Endothelial cell of umbilical vein (primary cell): ENCODE results near the gene METTL26. TPM values are rescaled to one million over a fixed set of nuclear protein-coding genes. Genes with fewer than 3 reads are reported as not detected.

ENCODE experiments used
- BruUV-seq: library from RNA; stranded (reverse); fragments of 400-500 nt; replicated peaks from 2 replicates; lab custom pipeline; 2021; lab: Mats Ljungman, UMichigan
- CTCF ChIA-PET: fragments of 300-600, 350-600 bp; sonication (Branson Sonifier 250); formaldehyde crosslinking; loops from one replicate; lab custom pipeline; 2021; ENCODE audit warnings: antibody characterized with exemption, inconsistent platforms; lab: Charles Lee
- POLR2A ChIA-PET: fragments of 300-600, 350-600 bp; sonication (Branson Sonifier 250); formaldehyde crosslinking; loops from one replicate; lab custom pipeline; 2021; ENCODE audit warnings: antibody characterized with exemption, inconsistent platforms; lab: Charles Lee
- DNase-seq: peaks from one replicate; pipeline ENCODE4 v3.0.0-alpha.2; 2011; ENCODE audit warnings: low read depth, low spot score
- FAIRE-seq: peaks from 2 replicates; lab custom pipeline; 2011; peaks lifted over from hg19 to GRCh38; lab: Jason Lieb, UNC
- H2AFZ ChIP-seq: 2 replicates; pipeline ENCODE4 v1.6.0; 2012; ENCODE audit warnings: low read depth, low read length, control low read depth, inconsistent platforms
- H3K27ac ChIP-seq: 2 replicates; pipeline ENCODE4 v1.5.1; 2011; ENCODE audit warnings: low read depth, mild to moderate bottlenecking, control low read depth, low read length, moderate library complexity; ENCODE audit not compliant: insufficient read depth
- H3K27me3 ChIP-seq, 2 experiments: 2 replicates each; pipeline versions ENCODE4 v1.6.0 to v1.6.1; 2011; ENCODE audit warnings: low read length in 2 of 2, mixed read lengths in 1 of 2; ENCODE audit not compliant: control insufficient read depth in 2 of 2, insufficient read depth in 2 of 2
- H3K36me3 ChIP-seq, 2 experiments: 2 replicates in 1 of 2; 3 replicates in 1 of 2; pipeline ENCODE4 v1.5.1; 2011; ENCODE audit warnings: low read length in 2 of 2, mild to moderate bottlenecking in 1 of 2, moderate library complexity in 1 of 2; ENCODE audit not compliant: control insufficient read depth in 2 of 2, insufficient read depth in 2 of 2; ENCODE audit errors: extremely low read depth in 1 of 2
- H3K4me1 ChIP-seq: 3 replicates; pipeline ENCODE4 v1.5.1; 2011; ENCODE audit warnings: mild to moderate bottlenecking, low read length; ENCODE audit not compliant: control insufficient read depth, insufficient read depth; ENCODE audit errors: extremely low read depth
- H3K4me2 ChIP-seq: 2 replicates; pipeline ENCODE4 v1.6.1; 2011; ENCODE audit warnings: low read length, control low read depth, mixed read lengths; ENCODE audit not compliant: insufficient read depth
- H3K4me3 ChIP-seq, 3 experiments: fragments of 200-600 bp in 1 of 3; sonication (generic), shearing (Covaris generic) in 1 of 3; replicated peaks in 1 of 3; 2 replicates each; pipeline ENCODE4 v1.5.1; 2011 to 2016; ENCODE audit warnings: control low read depth in 3 of 3, low read length in 3 of 3, mild to moderate bottlenecking in 2 of 3, inconsistent platforms in 1 of 3, low read depth in 1 of 3, moderate library complexity in 1 of 3; ENCODE audit not compliant: insufficient read depth in 1 of 3
- H3K79me2 ChIP-seq: 2 replicates; pipeline ENCODE4 v1.6.0; 2012; ENCODE audit warnings: low read length, inconsistent platforms; ENCODE audit not compliant: control insufficient read depth, insufficient read depth
- H3K9ac ChIP-seq: replicated peaks from 2 replicates; pipeline ENCODE3; 2011; ENCODE audit warnings: low read length, control low read depth; ENCODE audit not compliant: insufficient read depth; ENCODE audit errors: extremely low read depth
- H3K9me1 ChIP-seq: replicated peaks from 3 replicates; pipeline ENCODE4 v1.6.0; 2011; ENCODE audit warnings: mild to moderate bottlenecking, low read length; ENCODE audit not compliant: control insufficient read depth, insufficient read depth; ENCODE audit errors: extremely low read depth
- H3K9me3 ChIP-seq: replicated peaks from 2 replicates; pipeline ENCODE4 v1.5.1; 2012; ENCODE audit warnings: low read length, inconsistent platforms; ENCODE audit not compliant: control insufficient read depth, insufficient read depth
- H4K20me1 ChIP-seq: replicated peaks from 2 replicates; pipeline ENCODE3; 2011; ENCODE audit warnings: mild to moderate bottlenecking, low read length; ENCODE audit not compliant: control insufficient read depth, insufficient read depth; ENCODE audit errors: extremely low read depth
- CTCF ChIP-seq, 2 donors: IDR thresholded peaks; 1 replicate in 1 of 2; 2 replicates in 1 of 2; pipeline ENCODE4 v1.5.1; 2011; ENCODE audit warnings: low read length in 2 of 2, mild to moderate bottlenecking in 2 of 2, moderate library complexity in 2 of 2, control low read depth in 1 of 2, inconsistent platforms in 1 of 2, low read depth in 1 of 2; ENCODE audit not compliant: insufficient read depth in 1 of 2; ENCODE audit errors: extremely low read depth in 1 of 2
- EZH2 ChIP-seq: IDR thresholded peaks from 2 replicates; pipeline ENCODE4 v1.6.1; 2012; ENCODE audit warnings: borderline replicate concordance, low read depth, mild to moderate bottlenecking, moderate library complexity, low read length, inconsistent platforms; ENCODE audit not compliant: severe bottlenecking
- FOS ChIP-seq: IDR thresholded peaks from 2 replicates; pipeline ENCODE4 v1.6.1; 2011; ENCODE audit warnings: mild to moderate bottlenecking, low read length, moderate library complexity, borderline replicate concordance; ENCODE audit not compliant: insufficient read depth
- GATA2 ChIP-seq: IDR thresholded peaks from 2 replicates; pipeline ENCODE4 v1.7.0; 2011; ENCODE audit warnings: low read depth, mild to moderate bottlenecking, moderate library complexity, mixed read lengths, low read length; ENCODE audit not compliant: insufficient read length, insufficient read depth
- JUN ChIP-seq: IDR thresholded peaks from 2 replicates; pipeline ENCODE4 v1.6.1; 2011; ENCODE audit warnings: borderline replicate concordance, low read depth; ENCODE audit not compliant: insufficient read length, insufficient read depth
- MYC ChIP-seq: IDR thresholded peaks from one replicate; pipeline ENCODE4 v1.6.1; 2011; ENCODE audit warnings: mild to moderate bottlenecking, low read depth, low read length
- POLR2A ChIP-seq: IDR thresholded peaks from 2 replicates; pipeline ENCODE4 v1.6.1; 2012; ENCODE audit warnings: low read depth, mild to moderate bottlenecking, control low read depth, low read length
- POLR2AphosphoS5 ChIP-seq: IDR thresholded peaks from 2 replicates; pipeline ENCODE4 v1.6.1; 2012; ENCODE audit warnings: low read depth, mild to moderate bottlenecking, control low read depth, low read length, moderate library complexity; ENCODE audit not compliant: insufficient read depth
- dilution Hi-C: fragments of 300-500 bp; cut with MboI; formaldehyde crosslinking; loops from one replicate; pipeline ENCODE4 v1.15.0; 2019; ENCODE audit warnings: low sequenced_read_pairs; ENCODE audit not compliant: extremely low pct_ligation_motif_present
- intact Hi-C: fragments of 100-400 bp; cut with micrococcal nuclease; formaldehyde crosslinking; loops from one replicate; pipeline ENCODE4 v1.10.0; 2022
- polyA plus RNA-seq, 4 experiments: library from polyadenylated mRNA; depleted of rRNA in 3 of 4; stranded (reverse) in 3 of 4; unstranded in 1 of 4; fragments of >200 nt; gene quantifications; 2 replicates each; pipeline versions ENCODE4 v1.2.1 to v1.2.3, GENCODE V29; 2011 to 2012; ENCODE audit warnings: missing spikeins in 1 of 4
- total RNA-seq: library from RNA; stranded (reverse); gene quantifications from 2 replicates; pipeline ENCODE4 v1.2.3, GENCODE V29; 2021
- TF ChIP-seq, protein P1 (sequence below): IDR thresholded peaks from 2 replicates; pipeline ENCODE4 v1.6.1; 2011; ENCODE audit not compliant: insufficient read depth, insufficient read length

METTL26 gene
- total and polyA plus RNA-seq, 2 donors (not counting 3 experiments of a cell fraction or from before 2014, with no cell fraction given), result 114 to 138 TPM

DNA sequence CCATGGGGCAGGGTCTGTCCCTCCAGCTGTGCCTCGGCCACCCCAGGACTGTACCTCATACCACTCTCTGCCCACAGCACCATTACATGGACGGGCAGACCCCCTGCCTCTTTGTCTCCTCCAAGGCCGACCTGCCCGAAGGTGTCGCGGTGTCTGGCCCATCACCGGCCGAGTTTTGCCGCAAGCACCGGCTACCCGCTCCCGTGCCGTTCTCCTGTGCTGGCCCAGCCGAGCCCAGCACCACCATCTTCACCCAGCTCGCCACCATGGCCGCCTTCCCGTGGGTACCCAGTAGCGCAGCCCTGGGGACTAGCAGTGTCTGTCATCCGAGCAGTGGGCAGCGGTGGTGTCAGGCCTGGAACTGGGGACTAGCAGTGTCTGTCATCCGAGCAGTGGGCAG is 36.7 kb upstream of the METTL26 start:
- Histone ChIP-seq H3K9me3 (no peaks in the 10 kb centered on the region), H3K79me2 (peaks cover 18% of the 10 kb centered on the region), H3K4me3 (no peak overlapping the region), H4K20me1 (no peaks in the 10 kb centered on the region), H2AFZ (no peak overlapping the region), H3K27me3 (no peaks in the 10 kb centered on the region), H3K36me3 (peaks cover 5 to 35% of the 10 kb centered on the region in 2 experiments), H3K27ac (no peak overlapping the region), H3K9ac (no peak overlapping the region), H3K4me1 (no peaks in the 10 kb centered on the region), H3K4me2 (no peak overlapping the region), H3K9me1 (no peaks in the 10 kb centered on the region)
- no peak for FAIRE-seq
- DNase-seq, result no peak
- POLR2A ChIA-PET, result no interaction called here
- intact Hi-C loops, result no loop called here
- TF ChIP-seq POLR2AphosphoS5, result no peak
- TF ChIP-seq POLR2A, result no peak
- TF ChIP-seq MYC, result no peak
- TF ChIP-seq JUN, result no peak
- TF ChIP-seq EZH2, result no peak
- no peak for TF ChIP-seq GATA2
- TF ChIP-seq, protein P1, sequence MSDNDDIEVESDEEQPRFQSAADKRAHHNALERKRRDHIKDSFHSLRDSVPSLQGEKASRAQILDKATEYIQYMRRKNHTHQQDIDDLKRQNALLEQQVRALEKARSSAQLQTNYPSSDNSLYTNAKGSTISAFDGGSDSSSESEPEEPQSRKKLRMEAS, result no peak
- no peak for TF ChIP-seq FOS
- no peak for TF ChIP-seq CTCF (IDR thresholded peaks at IDR 0.05; ENCODE audit: extremely low read depth in 1 of 2, insufficient read depth in 1 of 2, low read depth in 1 of 2, low read length in 2 of 2)
- CTCF ChIA-PET, result no interaction called here
- BruUV-seq, result no TSS peak
- dilution Hi-C loops, result no loop called here
